HEK293 (cell line): ENCODE measurements around the gene PRKCE.

ENCODE experiments used
- CTCF ChIP-seq: fragments of 450-650 bp; formaldehyde crosslinking; IDR thresholded peaks from 2 replicates; pipeline ENCODE4 v1.5.1; 2016; ENCODE audit warnings: missing biosample characterization, missing genetic modification characterization
- HIC1 ChIP-seq: fragments of 450-650 bp; formaldehyde crosslinking; IDR thresholded peaks from 2 replicates; pipeline ENCODE4 v1.5.1; 2016; ENCODE audit warnings: missing biosample characterization, missing genetic modification characterization
- SETDB1 ChIP-seq: IDR thresholded peaks from one replicate; pipeline ENCODE4 v1.6.1; 2017; ENCODE audit warnings: mild to moderate bottlenecking, low read length, moderate library complexity, mixed read lengths; ENCODE audit not compliant: insufficient read length
- ZBTB11 ChIP-seq: fragments of 450-650 bp; formaldehyde crosslinking; conservative IDR thresholded peaks from 2 replicates; pipeline ENCODE4 v1.5.1; 2016; ENCODE audit warnings: low read depth, missing biosample characterization, missing genetic modification characterization
- ZNF174 ChIP-seq: fragments of 450-650 bp; formaldehyde crosslinking; IDR thresholded peaks from 2 replicates; pipeline ENCODE4 v1.5.0; 2017; ENCODE audit warnings: missing biosample characterization, mild to moderate bottlenecking, missing genetic modification characterization
- ZNF521 ChIP-seq: fragments of 450-650 bp; formaldehyde crosslinking; IDR thresholded peaks from 2 replicates; pipeline ENCODE4 v1.5.1; 2017; ENCODE audit warnings: missing biosample characterization, mild to moderate bottlenecking, missing genetic modification characterization
- ZNF747 ChIP-seq: fragments of 450-650 bp; formaldehyde crosslinking; IDR thresholded peaks from 2 replicates; pipeline ENCODE4 v1.5.1; 2016; ENCODE audit warnings: missing biosample characterization, missing genetic modification characterization

- TF ChIP-seq CTCF (no peak), HIC1 (tag by site-specific recombination) (no peak), ZNF174 (no peak), ZNF521 (tag by site-specific recombination) (no peak), ZNF747 (no peak), SETDB1 (no peak), ZBTB11 (no peak)
Measured at GRCh38 chr2:45921921-45922320, 270.4 kb downstream of the PRKCE start.
